Activated T-cell treated with anti-CD3 and anti-CD28 coated beads, Interleukin-2, amount 50 U/mL, for 72 hours (primary cell): ENCODE measurements around the gene PRR36. TPM values are rescaled to one million over a fixed set of nuclear protein-coding genes. Genes with fewer than 3 reads are reported as not detected.

Source experiments
- ATAC-seq, 2 donors: fragments of 150-1000 bp; cut with Tn5 transposase; replicated peaks in 1 of 2; 2 replicates each; pipeline ENCODE4 v1.10.0; 2021; ENCODE audit warnings: moderate library complexity in 2 of 2, mild to moderate bottlenecking in 1 of 2
- DNase-seq, 2 donors: peaks; one replicate each; pipeline ENCODE4 v3.0.0; 2021 to 2022; ENCODE audit warnings: mixed read lengths in 1 of 2
- H3K27ac Mint-ChIP-seq: one replicate; pipeline ENCODE4 v1.8.0; 2022; ENCODE audit warnings: mild to moderate bottlenecking, moderate library complexity, mixed read lengths
- H3K27me3 Mint-ChIP-seq: one replicate; pipeline ENCODE4 v1.8.0; 2022; ENCODE audit warnings: low read depth, mixed read lengths
- H3K36me3 Mint-ChIP-seq, 2 donors: one replicate each; pipeline ENCODE4 v1.8.0; 2022; ENCODE audit warnings: mixed read lengths in 2 of 2, mild to moderate bottlenecking in 1 of 2; ENCODE audit not compliant: insufficient read depth in 2 of 2
- H3K4me1 Mint-ChIP-seq: one replicate; pipeline ENCODE4 v1.8.0; 2022; ENCODE audit warnings: low read depth, mixed read lengths
- H3K4me3 Mint-ChIP-seq, 2 donors: one replicate each; pipeline ENCODE4 v1.8.0; 2022; ENCODE audit warnings: mild to moderate bottlenecking in 2 of 2, mixed read lengths in 2 of 2, moderate library complexity in 2 of 2
- H3K9me3 Mint-ChIP-seq, 2 donors: one replicate each; pipeline ENCODE4 v1.8.0; 2022; ENCODE audit warnings: mixed read lengths in 2 of 2
- total RNA-seq, 2 donors: library from RNA; stranded (reverse); gene quantifications; one replicate each; pipeline ENCODE4 v1.2.3, GENCODE V29; 2022

Gene PRR36
- total RNA-seq, 2 donors from 2014 or later = 0.63 to 0.96 TPM

DNA sequence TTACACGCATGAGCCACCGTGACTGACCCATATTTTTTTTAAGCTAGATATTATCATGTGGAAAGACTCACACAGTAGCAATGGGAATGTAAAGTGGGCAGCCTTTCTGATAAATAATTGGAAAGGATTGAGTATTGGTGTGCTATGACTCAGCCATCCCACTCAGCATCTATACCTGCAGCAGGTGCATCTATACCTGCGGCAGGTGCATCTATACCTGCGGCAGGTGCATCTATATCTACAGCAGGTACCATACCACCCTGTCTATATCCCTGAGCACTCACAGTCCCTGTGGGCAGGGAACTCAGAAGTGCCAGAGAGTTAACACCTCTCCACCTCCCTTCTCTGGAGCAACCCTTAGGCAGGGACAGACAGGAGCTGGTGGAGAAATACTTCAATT, 8.9 kb upstream of the PRR36 start:
- H3K27ac Mint-ChIP-seq = no peak overlapping the region
- no peaks in the 10 kb centered on the region for H3K4me1 Mint-ChIP-seq
- no peaks in the 10 kb centered on the region for H3K36me3 Mint-ChIP-seq
- H3K27me3 Mint-ChIP-seq = no peaks in the 10 kb centered on the region
- peaks cover 0 to 3% of the 10 kb centered on the region in 2 donors for H3K9me3 Mint-ChIP-seq
- no peak overlapping the region for H3K4me3 Mint-ChIP-seq
- DNase-seq (no peak), ATAC-seq (no peak)

DNA sequence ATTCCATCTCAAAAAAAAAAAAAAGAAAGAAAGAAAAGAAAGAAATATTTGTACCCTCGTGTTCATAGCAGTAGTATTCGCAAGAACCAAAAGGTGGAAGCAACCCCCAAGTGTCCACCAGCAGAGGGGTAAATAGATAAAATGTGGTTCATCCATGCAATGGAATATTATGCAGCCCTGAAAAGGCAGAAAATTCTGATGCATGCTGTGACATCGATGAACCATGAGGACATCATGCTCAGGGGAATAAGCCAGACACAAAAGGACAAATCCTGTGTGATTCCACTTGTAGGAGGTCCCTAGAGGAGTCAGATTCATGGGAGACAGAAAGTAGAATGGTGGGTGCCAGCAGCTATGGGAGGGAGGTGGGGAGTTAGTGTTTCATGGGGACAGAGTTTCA, 7.7 kb upstream of the PRR36 start:
- Mint-ChIP-seq H3K36me3 (no peaks in the 10 kb centered on the region), H3K4me1 (no peaks in the 10 kb centered on the region), H3K4me3 (no peak overlapping the region), H3K9me3 (peaks cover 0 to 3% of the 10 kb centered on the region in 2 donors), H3K27me3 (no peaks in the 10 kb centered on the region), H3K27ac (no peak overlapping the region)
- ATAC-seq (no peak), DNase-seq (no peak)

DNA sequence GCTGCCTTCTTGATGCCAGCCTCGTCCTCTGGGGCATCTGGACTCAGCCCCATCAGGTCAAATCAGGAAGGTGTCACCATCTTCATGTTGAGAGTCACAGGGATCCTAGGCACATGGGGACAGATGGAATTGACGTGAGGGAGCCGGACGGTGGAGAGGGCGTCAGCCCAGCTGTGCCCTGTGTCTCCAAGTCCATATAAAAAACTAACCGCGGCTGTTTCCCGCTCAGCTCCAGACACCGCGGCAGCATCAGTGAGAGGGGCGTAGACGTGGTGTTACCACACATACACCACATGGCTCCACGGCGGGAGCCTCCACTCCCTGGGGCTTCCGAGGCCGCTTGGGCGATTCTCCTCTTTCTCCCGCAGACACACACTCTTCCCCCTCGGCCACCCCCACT, 5.6 kb upstream of the PRR36 start:
- H3K4me1 Mint-ChIP-seq = peaks cover under 1% of the 10 kb centered on the region
- no peak for DNase-seq
- H3K9me3 Mint-ChIP-seq = peaks cover 0 to 3% of the 10 kb centered on the region in 2 donors
- no peaks in the 10 kb centered on the region for H3K27me3 Mint-ChIP-seq
- H3K36me3 Mint-ChIP-seq = no peaks in the 10 kb centered on the region
- no peak overlapping the region for H3K27ac Mint-ChIP-seq
- no peak overlapping the region for H3K4me3 Mint-ChIP-seq
- peak; percentile 48 to 75 for ATAC-seq

DNA sequence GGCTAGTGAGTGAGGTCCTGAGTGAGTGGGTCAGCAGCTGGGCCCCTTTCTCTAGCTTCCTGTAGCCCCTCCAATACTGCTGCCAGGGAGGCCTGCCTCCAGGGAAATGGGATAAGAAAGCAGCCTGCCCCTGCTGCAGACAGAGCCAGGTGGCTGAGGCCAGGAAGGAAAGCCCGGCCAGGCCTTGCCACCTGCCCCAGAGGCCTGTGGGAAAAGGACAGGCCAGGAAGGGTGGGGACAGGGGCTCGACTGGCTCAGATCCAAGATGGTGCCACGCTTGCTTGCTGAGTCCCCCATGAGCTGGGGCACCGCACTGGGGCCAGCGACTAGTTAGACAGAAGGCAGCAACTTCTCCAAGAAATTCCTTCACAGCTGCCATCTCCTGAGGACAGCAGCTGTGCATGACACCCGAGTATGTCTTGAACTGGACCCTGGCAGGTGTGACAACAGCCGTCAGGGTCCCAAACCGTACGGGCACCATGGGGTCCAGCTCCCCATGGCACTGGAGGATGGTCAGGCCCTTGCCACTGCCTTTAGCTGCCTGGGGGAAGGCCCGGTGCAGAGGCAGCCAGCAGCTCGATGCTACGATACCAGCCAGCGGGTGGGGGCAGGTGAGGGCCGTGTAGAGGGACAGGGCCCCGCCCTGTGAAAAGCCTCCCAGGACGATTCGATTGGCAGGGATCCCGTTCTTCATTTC, 5.1 kb upstream of the PRR36 start:
- H3K36me3 Mint-ChIP-seq = no peaks in the 10 kb centered on the region
- H3K27ac Mint-ChIP-seq = no peak overlapping the region
- ATAC-seq = peak; percentile 27 to 68
- DNase-seq = no peak
- peaks cover 4% of the 10 kb centered on the region for H3K4me1 Mint-ChIP-seq
- H3K27me3 Mint-ChIP-seq = no peaks in the 10 kb centered on the region
- peaks cover 0 to 3% of the 10 kb centered on the region in 2 donors for H3K9me3 Mint-ChIP-seq
- no peak overlapping the region for H3K4me3 Mint-ChIP-seq

DNA sequence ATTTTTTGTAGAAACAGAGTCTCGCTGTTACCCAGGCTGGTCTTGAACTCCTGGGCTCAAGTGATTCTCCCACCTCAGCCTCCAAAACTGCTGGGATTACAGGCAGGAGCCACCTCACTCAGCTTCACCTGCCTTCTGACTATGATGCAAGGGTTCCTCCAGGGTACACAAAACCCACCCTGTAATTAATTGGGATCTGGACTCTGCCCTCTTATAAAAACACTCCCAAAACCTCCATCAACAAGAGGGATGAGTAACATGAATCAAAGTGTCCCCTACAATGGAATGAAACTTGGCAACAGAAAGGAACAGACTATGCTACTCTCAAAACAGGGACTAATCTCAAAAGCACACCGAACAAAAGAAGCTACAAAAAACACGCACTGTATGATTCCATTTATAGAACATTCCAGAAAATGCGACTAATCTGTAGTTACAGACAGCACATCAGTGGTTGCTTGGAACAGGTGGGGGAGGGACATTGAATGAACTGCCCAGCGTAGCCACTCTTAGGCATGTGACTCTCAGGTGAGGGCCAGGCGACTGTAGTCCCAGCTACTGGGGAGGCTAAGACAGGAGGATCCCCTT, 3.2 kb upstream of the PRR36 start:
- DNase-seq (no peak), ATAC-seq (no peak)

DNA sequence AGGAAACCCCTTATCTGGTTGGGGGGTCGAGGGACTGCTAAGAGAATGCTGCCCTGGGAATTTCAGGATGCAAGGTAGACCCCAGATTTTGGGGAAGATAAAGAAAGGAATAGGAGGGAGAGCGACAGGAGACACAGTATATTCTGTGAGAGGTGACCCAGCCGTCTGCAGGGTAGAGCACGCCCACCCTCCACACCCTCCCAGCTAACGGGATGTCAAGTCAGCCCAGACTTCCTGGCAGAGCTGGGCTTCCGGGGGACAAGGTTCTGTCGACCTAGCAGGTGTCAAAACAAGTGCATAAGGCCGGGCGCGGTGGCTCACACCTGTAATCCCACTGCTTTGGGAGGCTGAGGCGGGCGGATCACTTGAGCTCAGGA, 695 bp upstream of the PRR36 start:
- peaks cover 24% of the 10 kb centered on the region for H3K27me3 Mint-ChIP-seq
- DNase-seq = no peak
- H3K36me3 Mint-ChIP-seq = no peaks in the 10 kb centered on the region
- ATAC-seq = no peak
- peak overlapping the region; percentile 67 to 77 for H3K4me3 Mint-ChIP-seq
- H3K27ac Mint-ChIP-seq = no peak overlapping the region
- H3K4me1 Mint-ChIP-seq = peaks cover 31% of the 10 kb centered on the region
- H3K9me3 Mint-ChIP-seq = no peaks in the 10 kb centered on the region

More for the DNA sequence above, 3.2 kb upstream of the PRR36 start:
- Mint-ChIP-seq H3K27ac (no peak overlapping the region), H3K27me3 (peaks cover 11% of the 10 kb centered on the region), H3K4me1 (peaks cover 9% of the 10 kb centered on the region), H3K4me3 (no peak overlapping the region), H3K36me3 (no peaks in the 10 kb centered on the region), H3K9me3 (peaks cover 0 to 3% of the 10 kb centered on the region in 2 donors)

DNA sequence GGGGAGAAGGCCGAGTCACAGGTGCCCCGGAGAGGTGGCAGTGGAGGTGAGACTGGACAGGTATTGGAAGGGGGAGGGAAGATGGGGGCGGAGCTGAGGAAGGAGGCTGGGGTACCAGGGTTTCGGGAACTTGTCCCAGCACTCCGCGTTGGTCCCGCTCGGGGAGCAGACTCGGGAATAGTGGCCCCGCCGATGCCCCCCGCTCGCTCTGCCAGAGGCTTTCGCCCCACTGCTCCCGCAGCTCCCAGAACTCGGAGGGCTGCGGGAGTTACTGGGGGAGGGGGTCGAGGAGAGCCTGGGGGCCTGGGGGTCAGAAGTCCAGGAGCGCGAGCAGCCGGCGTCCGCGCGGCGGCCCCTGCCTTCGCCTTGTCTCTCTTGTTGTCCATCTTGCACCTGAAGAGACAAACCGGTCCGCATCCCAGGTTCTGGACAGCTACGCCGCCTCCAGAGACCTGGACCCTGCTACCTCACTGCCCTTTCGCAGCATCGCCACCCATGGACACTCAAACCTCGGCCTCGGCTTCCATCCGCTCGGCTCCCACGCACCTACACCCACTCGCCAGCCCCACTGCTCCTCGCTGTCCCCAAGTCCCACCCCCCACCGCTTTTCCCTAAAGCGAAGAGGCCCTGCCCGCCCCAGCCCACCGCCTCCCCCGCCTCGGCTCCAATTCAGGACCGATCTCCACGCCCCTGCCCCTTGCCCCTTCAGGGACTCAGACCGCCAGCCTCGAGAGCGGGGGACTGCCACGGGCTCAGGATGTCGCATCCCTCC, 700 bp downstream of the PRR36 start:
- no peak for ATAC-seq
- Mint-ChIP-seq H3K4me1 (peaks cover 38% of the 10 kb centered on the region), H3K36me3 (no peaks in the 10 kb centered on the region), H3K9me3 (no peaks in the 10 kb centered on the region), H3K4me3 (peak overlapping the region; percentile 81 to 85), H3K27ac (no peak overlapping the region), H3K27me3 (peaks cover 24% of the 10 kb centered on the region)
- DNase-seq = no peak

DNA sequence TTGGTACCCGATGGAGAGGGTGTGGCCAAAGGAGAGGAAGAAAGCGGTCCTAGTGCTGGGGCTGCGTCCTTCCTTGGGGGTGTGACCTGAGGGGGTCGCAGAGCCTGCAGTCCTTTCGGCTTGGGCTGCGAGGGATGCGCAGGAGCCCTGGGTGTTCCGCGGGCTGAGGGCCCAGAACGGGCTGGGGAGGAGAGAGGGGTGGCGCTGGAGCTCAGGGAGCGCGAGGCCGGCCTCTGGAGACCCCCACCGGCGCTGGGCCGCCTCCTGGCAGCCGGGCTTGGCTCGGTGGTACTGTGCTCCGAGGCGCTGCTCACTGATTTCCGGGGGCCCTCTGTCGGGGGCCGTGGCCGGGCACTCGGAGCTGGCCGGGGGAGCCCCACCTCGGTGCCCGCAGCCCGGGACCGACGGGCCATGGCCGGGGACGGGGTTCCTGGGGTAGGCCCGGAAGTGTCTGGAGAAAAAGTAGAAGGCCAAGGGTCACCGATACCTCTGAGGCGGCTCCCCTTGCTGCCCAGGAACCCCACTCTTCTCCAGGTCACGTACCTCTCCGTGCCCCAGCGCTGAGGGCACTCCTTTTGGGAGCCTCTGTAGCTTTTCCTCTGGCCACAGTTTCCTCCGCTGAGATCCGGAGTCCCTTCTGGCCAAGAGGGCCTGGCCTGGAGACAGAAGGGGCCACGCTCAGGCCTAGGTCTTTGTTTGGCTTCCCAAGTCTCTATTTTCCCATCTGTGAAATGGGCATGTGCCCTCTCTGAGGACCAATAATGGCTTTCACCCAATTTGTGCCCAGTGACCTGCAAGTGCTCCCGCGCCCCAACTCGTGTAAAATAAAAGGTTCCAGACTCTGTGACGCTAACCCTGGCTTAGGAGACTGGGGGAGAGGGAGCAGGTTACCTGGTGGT, 1.6 kb downstream of the PRR36 start:
- Mint-ChIP-seq H3K36me3 (no peaks in the 10 kb centered on the region), H3K27ac (no peak overlapping the region), H3K4me1 (peaks cover 40% of the 10 kb centered on the region), H3K4me3 (peak overlapping the region; percentile 44 to 65), H3K9me3 (no peaks in the 10 kb centered on the region), H3K27me3 (peaks cover 27% of the 10 kb centered on the region)
- DNase-seq = no peak
- ATAC-seq = no peak

DNA sequence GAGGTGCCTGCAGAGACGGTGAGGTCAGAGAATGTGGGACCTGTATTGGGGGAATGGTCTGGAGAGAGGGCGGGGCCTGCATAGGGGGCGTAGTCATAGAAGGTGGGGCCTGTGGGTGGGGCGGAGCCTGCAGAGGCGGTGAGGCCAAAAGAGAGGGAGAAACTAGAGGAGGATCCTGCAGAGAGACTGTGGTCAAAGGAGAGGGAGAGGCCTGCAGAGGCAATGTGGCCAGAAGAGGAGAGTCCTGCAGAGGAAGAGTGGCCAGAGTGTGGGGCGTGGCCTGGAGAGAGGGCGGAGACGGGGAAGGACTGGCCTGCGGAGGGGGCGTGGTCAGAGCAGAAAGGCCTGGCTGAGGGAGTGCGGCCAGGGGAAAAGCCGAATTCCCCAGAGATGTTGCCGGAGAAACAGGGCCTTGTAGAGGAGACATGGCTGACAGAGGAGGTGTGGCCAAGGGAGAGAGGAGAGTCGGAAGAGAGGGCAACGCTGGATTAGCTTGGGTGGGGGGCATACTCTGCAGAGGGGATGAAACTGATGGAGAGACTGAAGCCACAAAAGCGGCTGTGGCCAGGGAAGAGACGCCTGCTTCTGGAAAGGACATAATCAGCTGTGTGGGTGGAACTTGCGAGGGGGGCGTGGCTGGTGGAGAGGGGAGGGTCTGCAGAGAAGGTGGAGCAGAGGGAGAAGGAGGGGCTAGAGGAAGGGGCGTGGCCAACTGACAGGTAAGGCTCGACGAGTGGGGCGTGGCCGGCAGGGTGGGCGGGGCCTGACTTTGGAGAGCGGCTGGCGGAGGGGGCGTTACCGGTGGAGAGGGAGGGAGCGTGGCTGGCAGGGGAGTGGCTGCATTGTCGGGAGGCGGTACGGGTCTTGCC, 2.5 kb downstream of the PRR36 start:
- Mint-ChIP-seq H3K4me3 (peak overlapping the region; percentile 31 to 65), H3K36me3 (no peaks in the 10 kb centered on the region), H3K4me1 (peaks cover 40% of the 10 kb centered on the region), H3K27ac (no peak overlapping the region), H3K27me3 (peaks cover 36% of the 10 kb centered on the region), H3K9me3 (no peaks in the 10 kb centered on the region)
- ATAC-seq = peak; percentile 8 to 11
- DNase-seq = peak; percentile 93 to 96

DNA sequence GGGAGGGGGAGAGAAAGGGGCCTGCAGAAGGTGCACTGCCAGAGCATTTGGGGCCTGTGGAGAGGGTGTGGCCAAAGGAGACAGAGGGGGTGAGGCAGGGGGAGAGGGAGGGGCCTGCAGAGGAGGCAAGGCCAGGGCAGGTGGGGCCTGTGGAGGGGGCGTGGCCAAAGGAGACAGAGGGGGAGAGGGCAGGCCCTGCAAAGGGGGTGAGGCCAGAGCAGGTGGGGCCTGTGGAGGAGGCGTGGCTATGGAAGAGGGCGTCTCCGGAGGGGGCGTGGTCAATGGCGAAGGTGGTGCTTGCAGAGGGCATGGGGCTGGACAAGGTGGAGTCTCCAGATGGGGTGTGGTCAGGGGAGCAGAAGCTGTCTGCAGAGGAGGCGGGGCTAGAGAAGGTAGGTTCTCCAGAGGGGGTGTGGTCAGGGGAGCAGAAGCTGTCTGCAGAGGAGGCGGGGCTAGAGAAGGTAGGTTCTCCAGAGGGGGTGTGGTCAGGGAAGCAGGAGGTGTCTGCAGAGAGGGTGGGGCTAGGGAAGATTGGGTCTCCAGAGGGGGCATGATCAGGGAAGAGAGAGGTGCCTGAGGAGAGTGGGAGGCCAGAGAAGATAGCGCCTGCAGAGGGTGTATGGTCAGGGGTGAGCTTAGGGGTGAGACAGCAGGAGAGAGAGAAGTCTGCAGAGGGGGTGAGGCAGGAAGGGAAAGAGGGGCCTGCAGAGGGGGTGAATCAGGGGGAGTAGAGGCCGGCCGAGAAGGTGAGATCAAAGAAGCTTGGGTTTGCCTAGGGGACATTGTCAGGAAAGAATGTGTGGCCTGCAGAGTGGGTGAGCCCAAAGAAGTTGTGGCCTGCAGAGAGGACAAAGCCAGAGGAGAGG, 3.4 kb downstream of the PRR36 start:
- H3K27ac Mint-ChIP-seq = no peak overlapping the region
- H3K27me3 Mint-ChIP-seq = peaks cover 37% of the 10 kb centered on the region
- H3K4me3 Mint-ChIP-seq = peak overlapping the region; percentile 65 to 69
- DNase-seq (peak; percentile 81 to 88), ATAC-seq (peak; percentile 4 to 11)
- H3K36me3 Mint-ChIP-seq = no peaks in the 10 kb centered on the region
- peaks cover 40% of the 10 kb centered on the region for H3K4me1 Mint-ChIP-seq
- H3K9me3 Mint-ChIP-seq = no peaks in the 10 kb centered on the region

DNA sequence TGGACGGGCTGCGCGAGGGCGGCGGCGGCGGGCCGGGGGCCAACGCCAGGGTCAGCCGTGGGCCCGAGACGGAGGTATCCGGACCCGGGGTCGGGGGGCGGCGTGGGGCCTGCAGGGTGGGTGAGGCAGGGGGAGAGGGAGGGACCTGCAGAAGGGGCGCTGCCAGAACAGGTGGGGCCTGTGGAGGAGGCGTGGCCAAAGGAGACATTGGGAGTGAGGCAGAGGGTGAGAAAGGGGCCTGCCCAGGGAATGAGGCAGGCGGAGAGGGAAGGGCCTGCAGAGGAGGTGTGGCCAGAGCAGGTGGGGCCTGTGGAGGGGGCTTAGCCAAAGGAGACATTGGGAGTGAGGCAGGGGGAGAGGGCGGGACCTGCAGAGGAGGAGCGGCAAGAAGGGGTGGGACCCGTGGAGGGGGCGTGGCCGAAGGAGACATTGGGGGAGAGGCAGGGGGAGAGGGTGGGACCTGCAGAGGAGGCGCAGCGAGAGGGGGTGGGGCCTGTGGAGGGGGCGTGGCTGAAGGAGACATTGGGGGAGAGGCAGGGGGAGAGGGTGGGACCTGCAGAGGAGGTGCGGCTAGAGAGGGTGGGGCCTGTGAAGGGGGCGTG, 4.2 kb downstream of the PRR36 start:
- Mint-ChIP-seq H3K27me3 (peaks cover 42% of the 10 kb centered on the region), H3K4me1 (peaks cover 47% of the 10 kb centered on the region), H3K4me3 (peak overlapping the region; percentile 65 to 69), H3K27ac (no peak overlapping the region), H3K36me3 (no peaks in the 10 kb centered on the region), H3K9me3 (no peaks in the 10 kb centered on the region)
- ATAC-seq (peak; percentile 4 to 16), DNase-seq (peak; percentile 72 to 80)
